Activated CD4-positive, alpha-beta T cell treated with anti-CD3 and anti-CD28 coated beads, Interleukin-2, amount 50 U/mL, for 16 hours (primary cell): ENCODE results near the gene IFNGR2.
"Not testable (repeated sequence)": the region's sequence is repeated elsewhere in the genome, so short reads cannot be mapped to it uniquely, and the experiment has no call there.

Experiments used
- DNase-seq: peaks from one replicate; pipeline ENCODE4 v3.0.0-alpha.2; 2020

The IFNGR2 gene

GRCh38 chr21:33377221-33377920, 25.8 kb upstream of the IFNGR2 start:
- no peak for DNase-seq

GRCh38 chr21:33378081-33378480, 25.1 kb upstream of the IFNGR2 start:
- no peak for DNase-seq

- DNase-seq, result not testable (repeated sequence)
Observed at GRCh38 chr21:33379934-33380333, 23.3 kb upstream of the IFNGR2 start.

- peak; percentile 92 for DNase-seq
Observed at GRCh38 chr21:33380483-33380998, 22.7 kb upstream of the IFNGR2 start.

GRCh38 chr21:33381381-33381780, 21.8 kb upstream of the IFNGR2 start:
- DNase-seq, result not testable (repeated sequence)

- DNase-seq, result peak; percentile 77
Observed at GRCh38 chr21:33383056-33383888, 19.9 kb upstream of the IFNGR2 start.

GRCh38 chr21:33384841-33385331, 18.3 kb upstream of the IFNGR2 start:
- peak; percentile 77 for DNase-seq

- no peak for DNase-seq
Observed at GRCh38 chr21:33386222-33386784, 16.9 kb upstream of the IFNGR2 start.

- DNase-seq, result no peak
Observed at GRCh38 chr21:33387294-33387693, 15.9 kb upstream of the IFNGR2 start.

GRCh38 chr21:33388188-33388587, 15.0 kb upstream of the IFNGR2 start:
- no peak for DNase-seq

GRCh38 chr21:33390479-33390878, 12.7 kb upstream of the IFNGR2 start:
- no peak for DNase-seq

GRCh38 chr21:33391656-33392055, 11.6 kb upstream of the IFNGR2 start:
- DNase-seq, result no peak

GRCh38 chr21:33392284-33392985, 10.8 kb upstream of the IFNGR2 start:
- DNase-seq, result no peak

GRCh38 chr21:33393348-33393747, 9.9 kb upstream of the IFNGR2 start:
- DNase-seq, result no peak

GRCh38 chr21:33394260-33394659, 9.0 kb upstream of the IFNGR2 start:
- DNase-seq, result no peak

GRCh38 chr21:33395891-33396331, 7.3 kb upstream of the IFNGR2 start:
- DNase-seq, result no peak

GRCh38 chr21:33396436-33396835, 6.8 kb upstream of the IFNGR2 start:
- DNase-seq, result no peak

GRCh38 chr21:33396951-33397350, 6.3 kb upstream of the IFNGR2 start:
- no peak for DNase-seq

- no peak for DNase-seq
Observed at GRCh38 chr21:33397717-33398116, 5.5 kb upstream of the IFNGR2 start.

- no peak for DNase-seq
Observed at GRCh38 chr21:33398361-33398760, 4.9 kb upstream of the IFNGR2 start.

GRCh38 chr21:33401630-33401992, 1.6 kb upstream of the IFNGR2 start:
- no peak for DNase-seq

GRCh38 chr21:33402001-33402979, 923 bp upstream of the IFNGR2 start:
- no peak for DNase-seq
